HepG2 (cell line): Measurements from ENCODE around the gene CFAP61.

ENCODE experiments used
- AHDC1 ChIP-seq: sonication (generic); formaldehyde crosslinking; IDR thresholded peaks from 2 replicates; pipeline ENCODE4 v1.5.1; 2020; ENCODE audit warnings: mild to moderate bottlenecking, missing genetic modification reagents, borderline replicate concordance
- IKZF4 ChIP-seq: sonication (generic); formaldehyde crosslinking; IDR thresholded peaks from 2 replicates; pipeline ENCODE4 v1.5.1; 2020; ENCODE audit warnings: borderline replicate concordance, mild to moderate bottlenecking, low read depth, missing genetic modification reagents; ENCODE audit errors: not compliant biosample characterization
- MAFF ChIP-seq: IDR thresholded peaks from 2 replicates; pipeline ENCODE4 v1.6.1; 2011; ENCODE audit warnings: low read depth, low read length, improper control_type of control experiment
- PBX2 ChIP-seq: IDR thresholded peaks from 2 replicates; pipeline ENCODE4 v1.6.1; 2016; ENCODE audit warnings: control low read depth
- TEF ChIP-seq: sonication (generic); formaldehyde crosslinking; IDR thresholded peaks from 2 replicates; pipeline ENCODE4 v1.5.0; 2020; ENCODE audit warnings: missing genetic modification reagents

GRCh38 chr20:20198011-20198410, 145.7 kb downstream of the CFAP61 start:
- TF ChIP-seq MAFF (no peak), TEF (CRISPR knock-in tag) (no peak), AHDC1 (no peak), PBX2 (no peak), IKZF4 (no peak)
